GM23338 (cell line): ENCODE measurements around the gene WFDC12. TPM values are rescaled to one million over a fixed set of nuclear protein-coding genes. Genes with fewer than 3 reads are reported as not detected.

ENCODE experiments used
- ATAC-seq: fragments of 200-7000 bp; cut with Tn5 transposase; 3 replicates; pipeline ENCODE4 v1.9.1; 2020
- DNase-seq: peaks from one replicate; pipeline ENCODE4 v3.0.0-alpha.2; 2015; ENCODE audit warnings: low spot score
- H2AFZ ChIP-seq: fragments of 200-600 bp; sonication (generic); 2 replicates; pipeline ENCODE4 v1.8.0; 2016; ENCODE audit warnings: antibody characterized with exemption, mild to moderate bottlenecking, moderate library complexity
- H3F3A ChIP-seq: fragments of 200-600 bp; sonication (generic); replicated peaks from 2 replicates; pipeline ENCODE4 v1.8.0; 2017; ENCODE audit warnings: antibody characterized with exemption, mixed run types, low read depth
- H3K27ac ChIP-seq: fragments of 200-600 bp; sonication (generic); 2 replicates; pipeline ENCODE4 v1.6.1; 2016; ENCODE audit warnings: low read depth
- H3K27me3 ChIP-seq: fragments of 200-600 bp; sonication (generic); 2 replicates; pipeline ENCODE4 v1.8.0; 2016; ENCODE audit warnings: mild to moderate bottlenecking, mixed run types, moderate library complexity; ENCODE audit not compliant: insufficient read depth
- H3K36me3 ChIP-seq: fragments of 200-600 bp; sonication (generic); 2 replicates; pipeline ENCODE4 v1.8.0; 2016; ENCODE audit warnings: mild to moderate bottlenecking; ENCODE audit not compliant: insufficient read depth
- H3K4me1 ChIP-seq: fragments of 200-600 bp; sonication (generic); 2 replicates; pipeline ENCODE4 v1.8.0; 2016; ENCODE audit warnings: mild to moderate bottlenecking, moderate library complexity; ENCODE audit not compliant: insufficient read depth
- H3K4me2 ChIP-seq: fragments of 200-600 bp; sonication (generic); 2 replicates; pipeline ENCODE4 v1.7.1; 2017; ENCODE audit warnings: mixed run types
- H3K4me3 ChIP-seq: fragments of 200-600 bp; sonication (generic); 2 replicates; pipeline ENCODE4 v1.6.1; 2016; ENCODE audit warnings: mixed run types
- H3K79me2 ChIP-seq: fragments of 200-600 bp; sonication (generic); replicated peaks from 2 replicates; pipeline ENCODE4 v1.8.0; 2017; ENCODE audit warnings: mild to moderate bottlenecking; ENCODE audit not compliant: insufficient read depth
- H3K9me2 ChIP-seq: fragments of 200-600 bp; sonication (generic); 2 replicates; pipeline ENCODE4 v1.8.0; 2017; ENCODE audit not compliant: insufficient read depth
- H4K20me1 ChIP-seq: fragments of 200-600 bp; sonication (generic); replicated peaks from 2 replicates; pipeline ENCODE4 v1.8.0; 2017; ENCODE audit warnings: mild to moderate bottlenecking; ENCODE audit not compliant: insufficient read depth
- H3K27ac Mint-ChIP-seq: 2 replicates; pipeline ENCODE4 v1.8.0; 2020; ENCODE audit warnings: inconsistent platforms, mild to moderate bottlenecking, moderate library complexity, mixed read lengths
- H3K27me3 Mint-ChIP-seq: 3 replicates; pipeline ENCODE4 v1.8.0; 2022; ENCODE audit warnings: low read depth, mild to moderate bottlenecking, moderate library complexity, mixed read lengths, inconsistent platforms; ENCODE audit not compliant: insufficient read depth, poor library complexity
- H3K36me3 Mint-ChIP-seq: 3 replicates; pipeline ENCODE4 v1.8.0; 2021; ENCODE audit warnings: low read depth, mild to moderate bottlenecking, inconsistent platforms, moderate library complexity, mixed read lengths
- H3K4me1 Mint-ChIP-seq: 3 replicates; pipeline ENCODE4 v1.8.0; 2020; ENCODE audit warnings: mild to moderate bottlenecking, inconsistent platforms, mixed read lengths
- H3K4me3 Mint-ChIP-seq: 3 replicates; pipeline ENCODE4 v1.8.0; 2021; ENCODE audit warnings: moderate library complexity, mild to moderate bottlenecking, inconsistent platforms, mixed read lengths
- H3K9me3 Mint-ChIP-seq: 3 replicates; pipeline ENCODE4 v1.8.0; 2020; ENCODE audit warnings: moderate library complexity, mild to moderate bottlenecking, inconsistent platforms, mixed read lengths
- EZH2 ChIP-seq: fragments of 200-600 bp; sonication (generic); IDR thresholded peaks from one replicate; pipeline ENCODE4 v1.8.0; 2017; ENCODE audit warnings: antibody characterized with exemption, mild to moderate bottlenecking, low read depth; ENCODE audit not compliant: unreplicated experiment
- EZH2phosphoT487 ChIP-seq: fragments of 200-600 bp; sonication (generic); IDR thresholded peaks from one replicate; pipeline ENCODE4 v1.8.1; 2018; ENCODE audit warnings: antibody characterized with exemption; ENCODE audit not compliant: unreplicated experiment
- JUNB ChIP-seq: IDR thresholded peaks from one replicate; pipeline ENCODE4 v1.6.1; 2016; ENCODE audit warnings: antibody characterized with exemption; ENCODE audit not compliant: unreplicated experiment
- NANOG ChIP-seq: IDR thresholded peaks from 2 replicates; pipeline ENCODE4 v1.6.1; 2016; ENCODE audit warnings: antibody characterized with exemption, borderline replicate concordance
- REST ChIP-seq: IDR thresholded peaks from one replicate; pipeline ENCODE4 v1.6.1; 2018; ENCODE audit warnings: antibody characterized with exemption; ENCODE audit not compliant: unreplicated experiment
- ZNF114 ChIP-seq: fragments of 250-450 bp; sonication (Bioruptor Pico); IDR thresholded peaks from 2 replicates; pipeline ENCODE4 v1.5.0; 2020; ENCODE audit warnings: mild to moderate bottlenecking, moderate library complexity
- ZNF331 ChIP-seq: fragments of 250-450 bp; sonication (Bioruptor Pico); IDR thresholded peaks from 2 replicates; pipeline ENCODE4 v1.5.0; 2020; ENCODE audit warnings: low read depth, mild to moderate bottlenecking, moderate library complexity
- ZNF462 ChIP-seq: fragments of 250-450 bp; sonication (Bioruptor Pico); IDR thresholded peaks from 2 replicates; pipeline ENCODE4 v1.5.0; 2020; ENCODE audit warnings: mild to moderate bottlenecking, moderate library complexity
- polyA plus RNA-seq: library from polyadenylated mRNA; unstranded; fragments of >200 nt; fragmentation: Nextera tagmentation; extraction: Ambion mirVana; gene quantifications from 2 replicates; pipeline ENCODE4 v1.2.1, GENCODE V29; 2016
- total RNA-seq: library from RNA; depleted of rRNA; stranded (reverse); fragments of >200 nt; shearing (Covaris generic); gene quantifications from 2 replicates; pipeline ENCODE4 v1.2.3, GENCODE V29; 2014
- TF ChIP-seq, protein P1 (sequence below): IDR thresholded peaks from 2 replicates; pipeline ENCODE4 v1.6.1; 2016; ENCODE audit warnings: antibody characterized with exemption
- TF ChIP-seq, protein P2 (sequence below), 2 experiments: fragments of 200-600 bp in 1 of 2; sonication (generic) in 1 of 2; conservative IDR thresholded peaks; 2 replicates each; pipeline versions ENCODE4 v1.5.1 to v1.6.1; 2016 to 2017; ENCODE audit warnings: antibody characterized with exemption in 2 of 2, low read depth in 2 of 2, mild to moderate bottlenecking in 2 of 2, moderate library complexity in 1 of 2

Gene WFDC12
- total and polyA plus RNA-seq, 2 experiments from 2014 or later = not detected

GRCh38 chr20:45087814-45088213 is 36.5 kb downstream of the WFDC12 start (continued):
- TF ChIP-seq, protein P1, sequence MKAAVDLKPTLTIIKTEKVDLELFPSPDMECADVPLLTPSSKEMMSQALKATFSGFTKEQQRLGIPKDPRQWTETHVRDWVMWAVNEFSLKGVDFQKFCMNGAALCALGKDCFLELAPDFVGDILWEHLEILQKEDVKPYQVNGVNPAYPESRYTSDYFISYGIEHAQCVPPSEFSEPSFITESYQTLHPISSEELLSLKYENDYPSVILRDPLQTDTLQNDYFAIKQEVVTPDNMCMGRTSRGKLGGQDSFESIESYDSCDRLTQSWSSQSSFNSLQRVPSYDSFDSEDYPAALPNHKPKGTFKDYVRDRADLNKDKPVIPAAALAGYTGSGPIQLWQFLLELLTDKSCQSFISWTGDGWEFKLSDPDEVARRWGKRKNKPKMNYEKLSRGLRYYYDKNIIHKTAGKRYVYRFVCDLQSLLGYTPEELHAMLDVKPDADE = no peak
- no peak for TF ChIP-seq ZNF331 (CRISPR knock-in tag)

DNA sequence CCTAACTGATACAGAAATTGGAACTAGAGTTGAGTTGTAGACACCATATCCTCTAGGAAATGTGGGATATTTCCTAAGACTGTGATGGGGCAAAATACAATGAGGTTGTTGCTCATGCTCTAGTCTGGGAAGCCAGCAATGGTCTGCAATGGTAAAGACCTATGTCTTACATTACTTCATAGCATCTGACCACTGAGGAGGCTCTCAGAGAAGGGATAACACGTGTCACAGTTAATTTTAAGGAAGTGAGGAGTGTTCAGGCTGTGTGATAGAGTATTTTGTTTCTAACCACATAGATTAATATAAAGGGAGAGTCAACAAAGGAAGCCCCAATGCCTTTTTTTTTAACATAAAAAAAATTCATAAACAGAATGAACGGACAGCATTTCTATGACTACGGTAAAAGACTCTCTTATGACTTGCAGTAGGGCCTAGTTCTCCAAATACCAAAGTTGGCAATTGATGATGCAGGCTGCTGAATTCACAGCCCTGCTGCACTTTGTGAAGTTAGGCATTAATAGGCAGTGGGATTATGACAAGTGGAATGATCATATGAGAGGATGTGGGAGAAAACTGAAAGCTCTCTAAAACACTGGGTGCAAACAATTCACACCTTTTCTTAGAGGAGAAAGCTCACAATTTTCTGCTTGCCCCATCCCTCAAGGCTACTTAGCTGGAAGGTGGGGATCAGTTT is 37.0 kb downstream of the WFDC12 start:
- H3K9me2 ChIP-seq = no peaks in the 10 kb centered on the region
- Mint-ChIP-seq H3K27ac (no peak overlapping the region), H3K4me3 (no peak overlapping the region), H3K4me1 (peaks cover 14% of the 10 kb centered on the region), H3K9me3 (no peaks in the 10 kb centered on the region), H3K36me3 (peaks cover 9% of the 10 kb centered on the region), H3K27me3 (peaks cover 2% of the 10 kb centered on the region)
- no peaks in the 10 kb centered on the region for H4K20me1 ChIP-seq
- no peak overlapping the region for H3K4me3 ChIP-seq
- H3K4me1 ChIP-seq = peaks cover 6% of the 10 kb centered on the region; the same call in 1 of the 2 replicates
- H3K27me3 ChIP-seq = no peaks in the 10 kb centered on the region
- no peaks in the 10 kb centered on the region; the same call in 1 of the 2 replicates for H3K36me3 ChIP-seq
- no peaks in the 10 kb centered on the region for H3F3A ChIP-seq
- H3K4me2 ChIP-seq = no peak overlapping the region
- H3K27ac ChIP-seq = no peak overlapping the region
- no peak overlapping the region for H2AFZ ChIP-seq
- DNase-seq (no peak), ATAC-seq (no peak)
- no peaks in the 10 kb centered on the region for H3K79me2 ChIP-seq
- TF ChIP-seq, protein P2, sequence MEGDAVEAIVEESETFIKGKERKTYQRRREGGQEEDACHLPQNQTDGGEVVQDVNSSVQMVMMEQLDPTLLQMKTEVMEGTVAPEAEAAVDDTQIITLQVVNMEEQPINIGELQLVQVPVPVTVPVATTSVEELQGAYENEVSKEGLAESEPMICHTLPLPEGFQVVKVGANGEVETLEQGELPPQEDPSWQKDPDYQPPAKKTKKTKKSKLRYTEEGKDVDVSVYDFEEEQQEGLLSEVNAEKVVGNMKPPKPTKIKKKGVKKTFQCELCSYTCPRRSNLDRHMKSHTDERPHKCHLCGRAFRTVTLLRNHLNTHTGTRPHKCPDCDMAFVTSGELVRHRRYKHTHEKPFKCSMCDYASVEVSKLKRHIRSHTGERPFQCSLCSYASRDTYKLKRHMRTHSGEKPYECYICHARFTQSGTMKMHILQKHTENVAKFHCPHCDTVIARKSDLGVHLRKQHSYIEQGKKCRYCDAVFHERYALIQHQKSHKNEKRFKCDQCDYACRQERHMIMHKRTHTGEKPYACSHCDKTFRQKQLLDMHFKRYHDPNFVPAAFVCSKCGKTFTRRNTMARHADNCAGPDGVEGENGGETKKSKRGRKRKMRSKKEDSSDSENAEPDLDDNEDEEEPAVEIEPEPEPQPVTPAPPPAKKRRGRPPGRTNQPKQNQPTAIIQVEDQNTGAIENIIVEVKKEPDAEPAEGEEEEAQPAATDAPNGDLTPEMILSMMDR (conservative IDR thresholded peaks at IDR 0.05; ENCODE audit: low read depth in 2 of 2) = no peak
- TF ChIP-seq, protein P1 = no peak
- no peak for TF ChIP-seq EZH2
- no peak for TF ChIP-seq JUNB
- no peak for TF ChIP-seq ZNF462
- no peak for TF ChIP-seq ZNF331 (CRISPR knock-in tag)
- no peak for TF ChIP-seq ZNF114 (CRISPR knock-in tag)
- TF ChIP-seq REST = no peak
- TF ChIP-seq EZH2phosphoT487 = no peak
- no peak for TF ChIP-seq NANOG
